CD4-positive, alpha-beta T cell (primary cell): ENCODE measurements around the gene FAM53A. TPM values are rescaled to one million over a fixed set of nuclear protein-coding genes. Genes with fewer than 3 reads are reported as not detected.

Experiments
- ATAC-seq: fragments of 200-7000 bp; cut with Tn5 transposase; one replicate; pipeline ENCODE4 v1.10.0; 2022; ENCODE audit warnings: mild to moderate bottlenecking; ENCODE audit not compliant: poor library complexity
- CTCF ChIA-PET: fragments of 350-600 bp; sonication (Branson Sonifier 250); formaldehyde crosslinking; loops from one replicate; lab custom pipeline; 2021; ENCODE audit warnings: antibody characterized with exemption, inconsistent platforms; lab: Charles Lee
- POLR2A ChIA-PET: fragments of 350-600 bp; sonication (Branson Sonifier 250); formaldehyde crosslinking; loops from one replicate; lab custom pipeline; 2021; ENCODE audit warnings: antibody characterized with exemption, inconsistent platforms; lab: Charles Lee
- DNase-seq, 14 experiments: peaks; one replicate each; pipeline ENCODE4 v3.0.0-alpha.2; 2013 to 2020; ENCODE audit warnings: mixed read lengths in 2 of 14
- H3K27ac ChIP-seq, 2 donors: one replicate each; pipeline versions ENCODE4 v1.5.1 to v1.7.0; 2013; ENCODE audit warnings: low read length in 2 of 2, low read depth in 1 of 2, mild to moderate bottlenecking in 1 of 2
- H3K27me3 ChIP-seq, 2 experiments: 1 replicate in 1 of 2; 2 replicates in 1 of 2; pipeline versions ENCODE4 v1.6.1 to v1.7.0; 2013; ENCODE audit warnings: low read length in 2 of 2, control low read depth in 1 of 2, mild to moderate bottlenecking in 1 of 2, moderate library complexity in 1 of 2; ENCODE audit not compliant: insufficient read depth in 2 of 2, control insufficient read depth in 1 of 2
- H3K36me3 ChIP-seq: one replicate; pipeline ENCODE4 v1.6.1; 2013; ENCODE audit warnings: low read length, control low read depth; ENCODE audit not compliant: insufficient read depth
- H3K4me1 ChIP-seq: one replicate; pipeline ENCODE4 v1.6.1; 2013; ENCODE audit warnings: low read length, control low read depth; ENCODE audit not compliant: insufficient read depth
- H3K4me3 ChIP-seq: one replicate; pipeline ENCODE4 v1.5.1; 2013; ENCODE audit warnings: mild to moderate bottlenecking, low read length, moderate library complexity
- H3K9me3 ChIP-seq, 2 experiments: 1 replicate in 1 of 2; 2 replicates in 1 of 2; pipeline versions ENCODE4 v1.6.1 to v1.7.0; 2013; ENCODE audit warnings: low read length in 2 of 2, mild to moderate bottlenecking in 2 of 2, control low read depth in 1 of 2, moderate library complexity in 1 of 2; ENCODE audit not compliant: control insufficient read depth in 1 of 2, insufficient read depth in 1 of 2
- H3K27ac Mint-ChIP-seq: one replicate; pipeline ENCODE4 v1.8.0; 2020; ENCODE audit warnings: mixed read lengths
- H3K27me3 Mint-ChIP-seq: one replicate; pipeline ENCODE4 v1.8.0; 2021; ENCODE audit warnings: mixed read lengths
- H3K36me3 Mint-ChIP-seq: one replicate; pipeline ENCODE4 v1.8.0; 2021; ENCODE audit warnings: low read depth, mixed read lengths
- H3K4me1 Mint-ChIP-seq: one replicate; pipeline ENCODE4 v1.8.0; 2021; ENCODE audit warnings: low read depth, mixed read lengths
- H3K4me3 Mint-ChIP-seq: one replicate; pipeline ENCODE4 v1.8.0; 2020; ENCODE audit warnings: mild to moderate bottlenecking, mixed read lengths
- H3K9me3 Mint-ChIP-seq: one replicate; pipeline ENCODE4 v1.8.0; 2020; ENCODE audit warnings: mixed read lengths
- CTCF ChIP-seq: fragments of 200-600 bp; IDR thresholded peaks from one replicate; pipeline ENCODE4 v1.8.0; 2022; ENCODE audit warnings: antibody characterized with exemption, mild to moderate bottlenecking
- intact Hi-C, 2 experiments: fragments of 100-400 bp; cut with DNase I in 1 of 2; cut with micrococcal nuclease in 1 of 2; formaldehyde crosslinking; loops; one replicate each; pipeline versions ENCODE4 v1.15.1 to v1.9.0; 2023 to 2025; cut with DNase I, micrococcal nuclease
- total RNA-seq, 174 experiments: library from RNA in 2 of 174; stranded (reverse) in 2 of 174; gene quantifications; one replicate each; pipeline ENCODE4 v1.2.3 and lab custom pipeline; 2021 to 2026

FAM53A gene
- total RNA-seq, 2 experiments from 2014 or later = 0.93 to 2.4 TPM

- Histone ChIP-seq H3K9me3 (no peaks in the 10 kb centered on the region), H3K27ac (no peak overlapping the region), H3K27me3 (no peaks in the 10 kb centered on the region), H3K4me1 (no peaks in the 10 kb centered on the region), H3K36me3 (no peaks in the 10 kb centered on the region), H3K4me3 (no peak overlapping the region)
- H3K27ac Mint-ChIP-seq = no peak overlapping the region
- DNase-seq (no peak), ATAC-seq (no peak)
- H3K4me3 Mint-ChIP-seq = no peak overlapping the region
- no peak for TF ChIP-seq CTCF
- CTCF ChIA-PET = no interaction called here
- H3K4me1 Mint-ChIP-seq = no peaks in the 10 kb centered on the region
- intact Hi-C loops = no loop called here
- peaks cover 3% of the 10 kb centered on the region for H3K36me3 Mint-ChIP-seq
- H3K27me3 Mint-ChIP-seq = no peaks in the 10 kb centered on the region
- POLR2A ChIA-PET = no interaction called here
- H3K9me3 Mint-ChIP-seq = no peaks in the 10 kb centered on the region
Measured at GRCh38 chr4:1655676-1656075, 28.4 kb downstream of the FAM53A start.

- no peak overlapping the region for H3K27ac ChIP-seq
- no peaks in the 10 kb centered on the region for H3K9me3 ChIP-seq
- H3K4me1 ChIP-seq = no peaks in the 10 kb centered on the region
- ChIA-PET CTCF (no interaction called here), POLR2A (no interaction called here)
- H3K9me3 Mint-ChIP-seq = no peaks in the 10 kb centered on the region
- H3K36me3 ChIP-seq = no peaks in the 10 kb centered on the region
- no peak for TF ChIP-seq CTCF
- ATAC-seq = no peak
- no peaks in the 10 kb centered on the region for H3K4me1 Mint-ChIP-seq
- no peak for DNase-seq
- no peak overlapping the region for H3K4me3 ChIP-seq
- H3K27me3 ChIP-seq = no peaks in the 10 kb centered on the region
- no peak overlapping the region for H3K27ac Mint-ChIP-seq
- peaks cover 3% of the 10 kb centered on the region for H3K36me3 Mint-ChIP-seq
- no peak overlapping the region for H3K4me3 Mint-ChIP-seq
- intact Hi-C loops = no loop called here
- H3K27me3 Mint-ChIP-seq = no peaks in the 10 kb centered on the region
Measured at GRCh38 chr4:1655081-1655480, 29.0 kb downstream of the FAM53A start.

GRCh38 chr4:1654216-1654955 is 29.7 kb downstream of the FAM53A start:
- Mint-ChIP-seq H3K36me3 (peaks cover 3% of the 10 kb centered on the region), H3K27me3 (no peaks in the 10 kb centered on the region), H3K27ac (no peak overlapping the region), H3K9me3 (no peaks in the 10 kb centered on the region), H3K4me1 (no peaks in the 10 kb centered on the region), H3K4me3 (no peak overlapping the region)
- Histone ChIP-seq H3K27ac (no peak overlapping the region), H3K36me3 (no peaks in the 10 kb centered on the region), H3K9me3 (no peaks in the 10 kb centered on the region), H3K4me3 (no peak overlapping the region), H3K4me1 (no peaks in the 10 kb centered on the region), H3K27me3 (no peaks in the 10 kb centered on the region)
- TF ChIP-seq CTCF = no peak
- intact Hi-C loops = no loop called here
- POLR2A ChIA-PET = no interaction called here
- CTCF ChIA-PET = no interaction called here
- DNase-seq (no peak), ATAC-seq (no peak)
